Tibial nerve (tissue), 3 donors: ENCODE measurements around the gene SLC28A3.

Experiments
- POLR2A ChIP-seq, 2 donors: fragments of 450-650 bp; IDR thresholded peaks; one replicate each; pipeline ENCODE4 v1.6.1; 2017; ENCODE audit warnings: antibody characterized with exemption in 2 of 2, mild to moderate bottlenecking in 2 of 2, moderate library complexity in 2 of 2
- TF ChIP-seq, protein P1 (sequence below), 5 experiments: fragments of 200-600 bp in 3 of 5; fragments of 450-650 bp in 2 of 5; sonication (generic) in 3 of 5; IDR thresholded peaks; one replicate each; pipeline ENCODE4 v1.5.1; 2016 to 2019; ENCODE audit warnings: antibody characterized with exemption in 5 of 5, mild to moderate bottlenecking in 3 of 5, moderate library complexity in 2 of 5

DNA sequence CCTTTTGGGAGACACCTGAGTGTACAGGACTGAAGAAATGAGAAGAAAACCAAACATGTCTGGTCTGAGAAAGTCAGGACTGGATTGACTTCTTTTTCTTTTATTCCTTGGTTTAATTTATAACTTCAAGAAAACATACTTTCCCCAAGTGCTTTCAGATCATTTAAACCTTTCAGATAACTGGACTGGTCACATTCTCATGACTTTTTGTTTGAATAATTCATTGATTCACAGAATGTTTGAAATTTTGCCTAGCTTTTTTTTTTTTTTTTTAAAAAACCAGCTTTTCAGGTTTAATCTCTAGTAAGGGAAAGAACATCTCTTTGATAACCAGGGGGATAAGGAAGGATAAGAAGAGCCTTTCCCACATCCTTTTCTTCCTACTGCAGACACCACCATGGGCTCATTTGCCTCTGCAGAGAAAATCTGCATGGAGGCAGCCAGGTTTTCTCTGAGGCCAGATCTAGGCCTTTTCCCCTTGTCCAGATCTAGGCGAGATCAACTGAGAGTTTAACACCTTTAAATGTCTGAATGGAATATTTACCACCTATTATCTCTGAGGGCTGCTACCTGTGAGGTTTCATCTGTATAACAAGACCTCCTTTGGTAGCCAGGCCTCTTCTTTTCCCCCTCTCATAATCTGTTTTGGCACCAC lies 45.0 kb upstream of the SLC28A3 start:
- TF ChIP-seq, protein P1, sequence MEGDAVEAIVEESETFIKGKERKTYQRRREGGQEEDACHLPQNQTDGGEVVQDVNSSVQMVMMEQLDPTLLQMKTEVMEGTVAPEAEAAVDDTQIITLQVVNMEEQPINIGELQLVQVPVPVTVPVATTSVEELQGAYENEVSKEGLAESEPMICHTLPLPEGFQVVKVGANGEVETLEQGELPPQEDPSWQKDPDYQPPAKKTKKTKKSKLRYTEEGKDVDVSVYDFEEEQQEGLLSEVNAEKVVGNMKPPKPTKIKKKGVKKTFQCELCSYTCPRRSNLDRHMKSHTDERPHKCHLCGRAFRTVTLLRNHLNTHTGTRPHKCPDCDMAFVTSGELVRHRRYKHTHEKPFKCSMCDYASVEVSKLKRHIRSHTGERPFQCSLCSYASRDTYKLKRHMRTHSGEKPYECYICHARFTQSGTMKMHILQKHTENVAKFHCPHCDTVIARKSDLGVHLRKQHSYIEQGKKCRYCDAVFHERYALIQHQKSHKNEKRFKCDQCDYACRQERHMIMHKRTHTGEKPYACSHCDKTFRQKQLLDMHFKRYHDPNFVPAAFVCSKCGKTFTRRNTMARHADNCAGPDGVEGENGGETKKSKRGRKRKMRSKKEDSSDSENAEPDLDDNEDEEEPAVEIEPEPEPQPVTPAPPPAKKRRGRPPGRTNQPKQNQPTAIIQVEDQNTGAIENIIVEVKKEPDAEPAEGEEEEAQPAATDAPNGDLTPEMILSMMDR (IDR thresholded peaks at IDR 0.05) = no peak
- TF ChIP-seq POLR2A (IDR thresholded peaks at IDR 0.05) = no peak
